HEK293T (cell line): ENCODE data around the gene USP37.

Source experiments
- ARNT ChIP-seq: fragments of 450-650 bp; IDR thresholded peaks from 2 replicates; pipeline ENCODE4 v1.6.1; 2017; ENCODE audit warnings: mild to moderate bottlenecking
- BHLHE40 ChIP-seq: fragments of 450-650 bp; IDR thresholded peaks from 2 replicates; pipeline ENCODE4 v1.6.1; 2016; ENCODE audit warnings: mild to moderate bottlenecking, moderate library complexity, borderline replicate concordance
- CTBP1 ChIP-seq: fragments of 450-650 bp; IDR thresholded peaks from 2 replicates; pipeline ENCODE4 v1.6.1; 2016; ENCODE audit warnings: borderline replicate concordance
- FOXA1 ChIP-seq: fragments of 450-650 bp; IDR thresholded peaks from 2 replicates; pipeline ENCODE4 v1.6.1; 2016; ENCODE audit warnings: mild to moderate bottlenecking
- FOXM1 ChIP-seq: fragments of 450-650 bp; IDR thresholded peaks from 2 replicates; pipeline ENCODE4 v1.6.1; 2017; ENCODE audit warnings: mild to moderate bottlenecking, borderline replicate concordance
- HDGF ChIP-seq: fragments of 450-650 bp; IDR thresholded peaks from 2 replicates; pipeline ENCODE4 v1.6.1; 2017; ENCODE audit warnings: antibody characterized with exemption, borderline replicate concordance
- L3MBTL2 ChIP-seq: fragments of 450-650 bp; conservative IDR thresholded peaks from 2 replicates; pipeline ENCODE4 v1.6.1; 2016; ENCODE audit warnings: mild to moderate bottlenecking
- LEF1 ChIP-seq: fragments of 450-650 bp; IDR thresholded peaks from 2 replicates; pipeline ENCODE4 v1.6.1; 2017; ENCODE audit warnings: mild to moderate bottlenecking, borderline replicate concordance
- NFRKB ChIP-seq: fragments of 450-650 bp; IDR thresholded peaks from 2 replicates; pipeline ENCODE4 v1.6.1; 2016; ENCODE audit warnings: mild to moderate bottlenecking, moderate library complexity
- PKNOX1 ChIP-seq: fragments of 450-650 bp; IDR thresholded peaks from 2 replicates; pipeline ENCODE4 v1.6.1; 2016
- SP1 ChIP-seq: fragments of 450-650 bp; IDR thresholded peaks from 2 replicates; pipeline ENCODE4 v1.6.1; 2017
- SUZ12 ChIP-seq: fragments of 450-650 bp; IDR thresholded peaks from 2 replicates; pipeline ENCODE4 v1.6.1; 2016; ENCODE audit warnings: mild to moderate bottlenecking
- TARDBP ChIP-seq: fragments of 450-650 bp; IDR thresholded peaks from 2 replicates; pipeline ENCODE4 v1.6.1; 2016
- ZNF384 ChIP-seq: fragments of 450-650 bp; IDR thresholded peaks from 2 replicates; pipeline ENCODE4 v1.6.1; 2016

GRCh38 chr2:218419630-218420216 is 148.4 kb downstream of the USP37 start:
- TF ChIP-seq PKNOX1 (no peak), SP1 (no peak), HDGF (no peak), FOXM1 (no peak), SUZ12 (no peak), FOXA1 (no peak), BHLHE40 (no peak), TARDBP (no peak), NFRKB (no peak), CTBP1 (no peak), ZNF384 (no peak), ARNT (no peak), L3MBTL2 (no peak), LEF1 (no peak)
